H1 (cell line): ENCODE results near the gene EPSTI1. TPM values are rescaled to one million over a fixed set of nuclear protein-coding genes. Genes with fewer than 3 reads are reported as not detected.

ENCODE experiments used
- CTCF ChIA-PET: fragments of 300-600 bp; sonication (Branson Sonifier 250); formaldehyde crosslinking; loops from one replicate; lab custom pipeline; 2021; ENCODE audit not compliant: partially characterized antibody; lab: Charles Lee
- POLR2A ChIA-PET: fragments of 300-600 bp; sonication (Branson Sonifier 250); formaldehyde crosslinking; loops from one replicate; lab custom pipeline; 2021; ENCODE audit warnings: inconsistent platforms; ENCODE audit not compliant: partially characterized antibody; lab: Charles Lee
- DNase-seq, 2 experiments: peaks; one replicate each; pipeline versions ENCODE4 v3.0.0 to v3.0.0-alpha.2; 2010 to 2022; ENCODE audit warnings: low spot score in 2 of 2, low read depth in 1 of 2, mixed read lengths in 1 of 2
- FAIRE-seq: peaks from 2 replicates; lab custom pipeline; 2011; peaks lifted over from hg19 to GRCh38; lab: Jason Lieb, UNC
- H2AFZ ChIP-seq: 2 replicates; pipeline ENCODE4 v1.8.1; 2012; ENCODE audit warnings: low read length, inconsistent platforms
- H2AK5ac ChIP-seq: 2 replicates; pipeline ENCODE4 v1.6.1; 2013; ENCODE audit warnings: low read depth, low read length
- H2BK120ac ChIP-seq: replicated peaks from 2 replicates; pipeline ENCODE3; 2013; ENCODE audit warnings: low read depth, low read length, inconsistent platforms
- H2BK12ac ChIP-seq: 2 replicates; pipeline ENCODE4 v1.6.1; 2013; ENCODE audit warnings: low read depth, low read length
- H2BK15ac ChIP-seq: 2 replicates; pipeline ENCODE4 v1.6.1; 2013; ENCODE audit warnings: low read length
- H2BK20ac ChIP-seq: 2 replicates; pipeline ENCODE4 v1.6.1; 2013; ENCODE audit warnings: low read length
- H2BK5ac ChIP-seq: 2 replicates; pipeline ENCODE4 v1.6.1; 2013; ENCODE audit warnings: low read depth, low read length
- H3K14ac ChIP-seq: 2 replicates; pipeline ENCODE4 v1.6.1; 2013; ENCODE audit warnings: inconsistent platforms; ENCODE audit not compliant: insufficient read length
- H3K18ac ChIP-seq: 2 replicates; pipeline ENCODE4 v1.6.1; 2013; ENCODE audit warnings: low read length; ENCODE audit errors: extremely low read depth
- H3K23ac ChIP-seq: 2 replicates; pipeline ENCODE4 v1.6.1; 2013; ENCODE audit warnings: inconsistent platforms; ENCODE audit not compliant: insufficient read length
- H3K23me2 ChIP-seq: 2 replicates; pipeline ENCODE4 v1.6.1; 2013; ENCODE audit warnings: low read depth, low read length
- H3K27ac ChIP-seq: 2 replicates; pipeline ENCODE4 v1.6.1; 2011; ENCODE audit warnings: low read depth, low read length, inconsistent platforms
- H3K27me3 ChIP-seq, 4 experiments: replicated peaks in 1 of 4; 1 replicate in 1 of 4; 2 replicates in 3 of 4; pipeline versions ENCODE4 v1.6.1 to v1.8.1; 2011 to 2013; ENCODE audit warnings: low read length in 3 of 4, mild to moderate bottlenecking in 3 of 4, inconsistent platforms in 2 of 4, mixed read lengths in 2 of 4, moderate library complexity in 1 of 4; ENCODE audit not compliant: control insufficient read depth in 3 of 4, insufficient read depth in 3 of 4; ENCODE audit errors: extremely low read depth in 1 of 4
- H3K36me3 ChIP-seq, 4 experiments: 2 replicates each; pipeline versions ENCODE4 v1.6.1 to v1.8.1; 2011 to 2013; ENCODE audit warnings: mild to moderate bottlenecking in 4 of 4, low read length in 3 of 4, moderate library complexity in 2 of 4, control low read depth in 1 of 4, inconsistent platforms in 1 of 4; ENCODE audit not compliant: insufficient read depth in 4 of 4, control insufficient read depth in 2 of 4
- H3K4ac ChIP-seq: replicated peaks from 2 replicates; pipeline ENCODE3; 2013; ENCODE audit warnings: low read length, low read depth, mixed read lengths, inconsistent platforms; ENCODE audit not compliant: insufficient read length
- H3K4me1 ChIP-seq, 4 experiments: replicated peaks in 1 of 4; 1 replicate in 1 of 4; 2 replicates in 3 of 4; pipeline versions ENCODE4 v1.6.1 to v1.8.1; 2011 to 2013; ENCODE audit warnings: low read length in 3 of 4, inconsistent platforms in 2 of 4, mixed read lengths in 1 of 4; ENCODE audit not compliant: insufficient read depth in 4 of 4, control insufficient read depth in 3 of 4
- H3K4me2 ChIP-seq, 2 experiments: 2 replicates each; pipeline versions ENCODE4 v1.6.1 to v1.8.1; 2011 to 2013; ENCODE audit warnings: low read depth in 2 of 2, low read length in 2 of 2, control low read depth in 1 of 2, inconsistent platforms in 1 of 2, mild to moderate bottlenecking in 1 of 2; ENCODE audit not compliant: insufficient read depth in 1 of 2
- H3K4me3 ChIP-seq, 4 experiments: fragments of 200-600, 300-600 bp in 1 of 4; sonication (generic), shearing (Covaris generic), sonication (Bioruptor Twin) in 1 of 4; 2 replicates each; pipeline versions ENCODE4 v1.5.1 to v1.8.1; 2011 to 2016; ENCODE audit warnings: low read length in 4 of 4, low read depth in 3 of 4, control low read depth in 2 of 4, inconsistent platforms in 2 of 4, mild to moderate bottlenecking in 2 of 4, mixed read lengths in 1 of 4, moderate library complexity in 1 of 4; ENCODE audit not compliant: insufficient read depth in 2 of 4; ENCODE audit errors: extremely low read depth in 1 of 4
- H3K56ac ChIP-seq: replicated peaks from 2 replicates; pipeline ENCODE3; 2013; ENCODE audit warnings: low read depth, mild to moderate bottlenecking, mixed read lengths, low read length, inconsistent platforms; ENCODE audit not compliant: insufficient read length
- H3K79me1 ChIP-seq: 2 replicates; pipeline ENCODE4 v1.6.1; 2013; ENCODE audit warnings: low read depth, low read length, control low read depth
- H3K79me2 ChIP-seq, 2 experiments: 2 replicates each; pipeline versions ENCODE4 v1.6.1 to v1.8.1; 2012 to 2013; ENCODE audit warnings: low read length in 2 of 2, mild to moderate bottlenecking in 2 of 2, inconsistent platforms in 1 of 2; ENCODE audit not compliant: insufficient read depth in 2 of 2, control insufficient read depth in 1 of 2
- H3K9ac ChIP-seq, 4 experiments: replicated peaks in 1 of 4; 1 replicate in 1 of 4; 2 replicates in 3 of 4; pipeline versions ENCODE4 v1.6.1 to v1.8.1; 2011 to 2013; ENCODE audit warnings: low read depth in 3 of 4, low read length in 3 of 4, control low read depth in 2 of 4, mild to moderate bottlenecking in 2 of 4, moderate library complexity in 2 of 4, inconsistent platforms in 1 of 4; ENCODE audit errors: extremely low read depth in 1 of 4
- H3K9me3 ChIP-seq, 2 experiments: 2 replicates each; pipeline versions ENCODE4 v1.6.1 to v1.8.1; 2012 to 2013; ENCODE audit warnings: mild to moderate bottlenecking in 2 of 2, moderate library complexity in 2 of 2, control low read depth in 1 of 2, inconsistent platforms in 1 of 2, low read depth in 1 of 2, low read length in 1 of 2, mixed read lengths in 1 of 2; ENCODE audit not compliant: insufficient read depth in 2 of 2
- H4K20me1 ChIP-seq, 2 experiments: replicated peaks in 1 of 2; 2 replicates each; pipeline versions ENCODE3 to v1.8.1; 2011 to 2013; ENCODE audit warnings: inconsistent platforms in 2 of 2, low read length in 2 of 2, mild to moderate bottlenecking in 1 of 2; ENCODE audit not compliant: insufficient read depth in 2 of 2, control insufficient read depth in 1 of 2
- H4K5ac ChIP-seq: 2 replicates; pipeline ENCODE4 v1.6.1; 2013; ENCODE audit warnings: low read length, low read depth, mixed read lengths, inconsistent platforms; ENCODE audit not compliant: insufficient read length
- H4K8ac ChIP-seq: 2 replicates; pipeline ENCODE4 v1.8.0; 2013; ENCODE audit warnings: mild to moderate bottlenecking, moderate library complexity, low read length, inconsistent platforms; ENCODE audit not compliant: insufficient read depth; ENCODE audit errors: extremely low read depth
- H4K91ac ChIP-seq: replicated peaks from 2 replicates; pipeline ENCODE3; 2013; ENCODE audit warnings: low read length, mixed read lengths, inconsistent platforms; ENCODE audit not compliant: insufficient read length
- ATF2 ChIP-seq: IDR thresholded peaks from 2 replicates; pipeline ENCODE4 v1.6.1; 2012; ENCODE audit warnings: low read length, inconsistent platforms
- BCL11A ChIP-seq, 2 experiments: IDR thresholded peaks; one replicate each; pipeline ENCODE4 v1.6.1; 2011; ENCODE audit warnings: low read depth in 2 of 2, low read length in 2 of 2, mild to moderate bottlenecking in 2 of 2
- CBX5 ChIP-seq: fragments of 300-800, 300-1000 bp; sonication (generic); IDR thresholded peaks from 2 replicates; pipeline ENCODE4 v1.7.1; 2016; ENCODE audit warnings: antibody characterized with exemption, low read length, low read depth
- MAFK ChIP-seq: IDR thresholded peaks from 2 replicates; pipeline ENCODE4 v1.6.1; 2012; ENCODE audit warnings: low read depth, mild to moderate bottlenecking, improper control_type of control experiment, low read length
- SAP30 ChIP-seq: fragments of 300-600 bp; sonication (generic); IDR thresholded peaks from 2 replicates; pipeline ENCODE4 v1.7.1; 2012; ENCODE audit warnings: low read length, moderate library complexity, mild to moderate bottlenecking, inconsistent platforms; ENCODE audit not compliant: insufficient read depth, insufficient replicate concordance
- SP1 ChIP-seq: IDR thresholded peaks from 2 replicates; pipeline ENCODE4 v1.6.1; 2011; ENCODE audit warnings: low read depth, low read length
- TCF12 ChIP-seq: IDR thresholded peaks from 2 replicates; pipeline ENCODE4 v1.6.1; 2011; ENCODE audit warnings: low read depth, mild to moderate bottlenecking, low read length
- WGBS, 2 experiments: shearing (Covaris generic) in 1 of 2; methylation state at CpG; one replicate each; pipeline versions ENCODE4 v1.1.6 to v1.1.7; 2013 to 2015; ENCODE audit warnings: low lambda C conversion rate in 2 of 2, mixed read lengths in 2 of 2, inconsistent platforms in 1 of 2, low coverage in 1 of 2, missing lambda C conversion rate in 1 of 2; ENCODE audit not compliant: insufficient replicate concordance in 2 of 2, insufficient coverage in 1 of 2, insufficient read length in 1 of 2; ENCODE audit errors: extremely low coverage in 1 of 2, missing lambda C conversion rate in 1 of 2; 5-methylcytosine and 5-hydroxymethylcytosine counted together
- polyA plus RNA-seq, 7 experiments: library from polyadenylated mRNA; depleted of rRNA in 3 of 7; stranded (reverse) in 5 of 7; unstranded in 2 of 7; fragments of >200 nt in 5 of 7; fragments of 200-250 nt in 2 of 7; gene quantifications; 1 replicate in 5 of 7; 2 replicates in 1 of 7; 4 replicates in 1 of 7; pipeline versions ENCODE4 v1.2.1 to v1.2.3, GENCODE V29; 2011 to 2013; ENCODE audit warnings: missing spikeins in 2 of 7, mixed read lengths in 2 of 7
- total RNA-seq: library from RNA; stranded (reverse); fragmentation: NEBNext Ultra II Directional; extraction: Animal tissue kit (Norgen Biotek cat#: 25700); gene quantifications from 2 replicates; pipeline ENCODE4 v1.2.1, GENCODE V29; 2021

The EPSTI1 gene
- total and polyA plus RNA-seq, 2 of the 8 experiments (the other 6 are each of a cell fraction or from before 2014, with no cell fraction given): 0.23 to 0.37 TPM

- Histone ChIP-seq H3K18ac (no peak overlapping the region), H3K4me3 (no peak overlapping the region), H3K27ac (no peak overlapping the region), H4K91ac (no peak overlapping the region), H3K4me2 (no peak overlapping the region), H2BK20ac (no peak overlapping the region), H3K4ac (no peak overlapping the region), H3K23me2 (no peaks in the 10 kb centered on the region), H2BK12ac (no peak overlapping the region), H3K4me1 (peaks cover 3 to 4% (median 3%) of the 10 kb centered on the region in 4 experiments; a peak in 3 of 7 replicates), H2AK5ac (no peak overlapping the region), H4K20me1 (no peaks in the 10 kb centered on the region), H3K56ac (no peak overlapping the region), H3K23ac (no peak overlapping the region), H2AFZ (no peak overlapping the region), H2BK5ac (no peak overlapping the region), H2BK15ac (no peak overlapping the region), H2BK120ac (no peak overlapping the region)
- CTCF ChIA-PET: interaction anchor here (0.6 to 1.0 kb wide), 2 partner anchors 9 to 691 kb away, joined by 3 read pairs; no protein-coding TSS in a partner anchor
- FAIRE-seq: no peak
- 92% methylated on average over 1 of the region's 1 CpG; no CpG with 5 or more reads in 1 of the 2 experiments for WGBS, 2 experiments
- TF ChIP-seq MAFK (no peak), BCL11A (IDR thresholded peaks at IDR 0.05; ENCODE audit: low read depth in 2 of 2, low read length in 2 of 2) (no peak), CBX5 (no peak), TCF12 (no peak), ATF2 (no peak), SAP30 (no peak), SP1 (no peak)
- TF ChIP-seq, all 59 proteins: peak for 0
- no peak overlapping the region for H4K5ac ChIP-seq
- no peaks in the 10 kb centered on the region for H3K36me3 ChIP-seq
- H3K9me3 ChIP-seq: no peaks in the 10 kb centered on the region
- H4K8ac ChIP-seq: no peak overlapping the region
- no peak for DNase-seq
- POLR2A ChIA-PET: no interaction called here
- no peak overlapping the region for H3K9ac ChIP-seq
- no peaks in the 10 kb centered on the region for H3K27me3 ChIP-seq
- H3K79me2 ChIP-seq: no peaks in the 10 kb centered on the region
- no peak overlapping the region for H3K14ac ChIP-seq
- H3K79me1 ChIP-seq: no peaks in the 10 kb centered on the region
Measured at GRCh38 chr13:42964761-42965161, 27.3 kb downstream of the EPSTI1 start.
